ENCODE measurements around the gene SLC9C1. TPM values are rescaled to one million over a fixed set of nuclear protein-coding genes. Genes with fewer than 3 reads are reported as not detected.

The SLC9C1 gene
- total and polyA plus RNA-seq, 9 of the 15 experiments (the other 6 are each of a cell fraction or from before 2014, with no cell fraction given): not detected

DNA sequence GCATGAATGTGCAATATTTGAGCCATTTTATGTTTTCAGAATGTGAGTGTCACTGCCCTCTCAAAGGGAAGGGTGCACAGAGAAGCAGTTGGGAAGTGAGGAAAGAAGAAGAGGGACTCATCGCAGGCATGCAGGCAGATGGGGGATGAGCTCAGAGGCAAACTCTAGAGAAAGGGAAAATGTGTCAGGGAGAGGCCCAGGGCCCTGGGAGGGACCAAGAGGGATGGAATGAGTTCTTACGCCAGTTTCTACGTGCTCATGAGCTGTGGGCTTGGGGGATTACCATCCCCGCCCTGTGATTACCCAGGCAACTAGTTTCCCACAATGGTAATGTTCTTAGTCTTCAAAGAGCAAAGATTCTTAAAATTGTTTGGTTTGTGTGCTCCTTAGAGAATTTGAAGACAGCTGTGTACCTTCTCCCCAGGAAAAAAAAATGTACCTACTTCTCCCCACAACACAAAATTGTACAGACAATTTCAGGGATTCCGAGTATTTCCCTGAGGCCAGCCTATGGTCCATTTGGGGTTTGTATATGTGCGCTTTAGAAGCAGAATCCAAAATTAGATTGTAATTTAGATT, 178.8 kb downstream of the SLC9C1 start (continued):
- TF ChIP-seq, protein P1, sequence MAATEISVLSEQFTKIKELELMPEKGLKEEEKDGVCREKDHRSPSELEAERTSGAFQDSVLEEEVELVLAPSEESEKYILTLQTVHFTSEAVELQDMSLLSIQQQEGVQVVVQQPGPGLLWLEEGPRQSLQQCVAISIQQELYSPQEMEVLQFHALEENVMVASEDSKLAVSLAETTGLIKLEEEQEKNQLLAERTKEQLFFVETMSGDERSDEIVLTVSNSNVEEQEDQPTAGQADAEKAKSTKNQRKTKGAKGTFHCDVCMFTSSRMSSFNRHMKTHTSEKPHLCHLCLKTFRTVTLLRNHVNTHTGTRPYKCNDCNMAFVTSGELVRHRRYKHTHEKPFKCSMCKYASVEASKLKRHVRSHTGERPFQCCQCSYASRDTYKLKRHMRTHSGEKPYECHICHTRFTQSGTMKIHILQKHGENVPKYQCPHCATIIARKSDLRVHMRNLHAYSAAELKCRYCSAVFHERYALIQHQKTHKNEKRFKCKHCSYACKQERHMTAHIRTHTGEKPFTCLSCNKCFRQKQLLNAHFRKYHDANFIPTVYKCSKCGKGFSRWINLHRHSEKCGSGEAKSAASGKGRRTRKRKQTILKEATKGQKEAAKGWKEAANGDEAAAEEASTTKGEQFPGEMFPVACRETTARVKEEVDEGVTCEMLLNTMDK (IDR thresholded peaks at IDR 0.05; ENCODE audit: borderline replicate concordance, insufficient read depth, low read depth, low read length, poor library complexity, severe bottlenecking): no peak
- no peak for TF ChIP-seq EP400 (IDR thresholded peaks at IDR 0.05)

DNA sequence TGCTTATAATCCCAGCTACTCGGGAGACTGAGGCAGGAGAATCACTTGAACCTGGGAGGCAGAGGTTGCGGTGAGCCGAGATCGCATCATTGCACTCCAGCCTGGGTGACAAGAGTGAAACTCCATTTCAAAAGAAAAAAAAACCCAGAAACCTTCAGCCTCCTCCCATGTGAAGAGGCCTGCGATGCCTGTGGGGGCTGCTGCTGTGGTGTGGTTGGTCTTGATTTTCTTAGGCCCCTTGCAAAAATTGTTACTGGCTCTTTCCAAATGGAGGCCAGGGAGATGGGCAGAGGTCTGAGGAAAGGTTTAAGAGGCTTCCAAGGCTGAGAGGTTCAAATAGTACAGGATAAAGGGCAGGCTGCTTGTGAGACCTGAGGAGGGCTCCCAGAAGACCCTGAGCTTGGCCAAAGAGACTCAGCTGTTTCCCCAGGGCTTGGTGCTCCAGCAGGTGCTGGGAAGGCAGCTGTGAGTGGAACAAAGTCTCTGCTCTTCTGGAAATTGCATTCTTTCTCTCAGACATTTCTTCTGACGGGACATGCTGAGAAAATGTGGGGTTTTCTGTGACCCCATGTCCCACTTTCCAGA, 179.3 kb downstream of the SLC9C1 start:
- H2AFZ ChIP-seq (ENCODE audit: low read depth, low read length): no peak overlapping the region
- no peaks in the 10 kb centered on the region for H3K9me1 ChIP-seq (ENCODE audit: control insufficient read depth, insufficient read depth, low read length)
- H3K9ac ChIP-seq (ENCODE audit: insufficient read depth in 1 of 2, low read depth in 2 of 2, low read length in 2 of 2): no peak overlapping the region
- no peaks in the 10 kb centered on the region for H3K27me3 ChIP-seq (ENCODE audit: control insufficient read depth in 2 of 2, insufficient read depth in 2 of 2, low read length in 2 of 2)
- H3K4me1 ChIP-seq (replicated peaks in 1 of 2; ENCODE audit: control insufficient read depth in 2 of 2, insufficient read depth in 2 of 2, low read length in 2 of 2): no peaks in the 10 kb centered on the region
- BruUV-seq (replicated peaks): no TSS peak
- FAIRE-seq (no peak), DNase-seq (ENCODE audit: extremely low read depth in 1 of 4, low spot score in 3 of 4) (no peak), ATAC-seq (no peak)
- POLR2A ChIA-PET: no interaction called here
- H3K9me3 ChIP-seq (replicated peaks; ENCODE audit: control insufficient read depth, insufficient read depth, low read depth, low read length): no peaks in the 10 kb centered on the region
- H4K20me1 ChIP-seq (replicated peaks; ENCODE audit: control insufficient read depth, insufficient read depth, low read length): no peaks in the 10 kb centered on the region
- TF ChIP-seq ZBTB17 (CRISPR knock-in tag; IDR thresholded peaks at IDR 0.05) (no peak), RUNX1 (IDR thresholded peaks at IDR 0.05; ENCODE audit: low read depth) (no peak), ZNF75A (CRISPR knock-in tag; IDR thresholded peaks at IDR 0.05) (no peak), SRSF1 (IDR thresholded peaks at IDR 0.05; ENCODE audit: low read depth, low read length) (no peak)
- TF ChIP-seq, protein P2, sequence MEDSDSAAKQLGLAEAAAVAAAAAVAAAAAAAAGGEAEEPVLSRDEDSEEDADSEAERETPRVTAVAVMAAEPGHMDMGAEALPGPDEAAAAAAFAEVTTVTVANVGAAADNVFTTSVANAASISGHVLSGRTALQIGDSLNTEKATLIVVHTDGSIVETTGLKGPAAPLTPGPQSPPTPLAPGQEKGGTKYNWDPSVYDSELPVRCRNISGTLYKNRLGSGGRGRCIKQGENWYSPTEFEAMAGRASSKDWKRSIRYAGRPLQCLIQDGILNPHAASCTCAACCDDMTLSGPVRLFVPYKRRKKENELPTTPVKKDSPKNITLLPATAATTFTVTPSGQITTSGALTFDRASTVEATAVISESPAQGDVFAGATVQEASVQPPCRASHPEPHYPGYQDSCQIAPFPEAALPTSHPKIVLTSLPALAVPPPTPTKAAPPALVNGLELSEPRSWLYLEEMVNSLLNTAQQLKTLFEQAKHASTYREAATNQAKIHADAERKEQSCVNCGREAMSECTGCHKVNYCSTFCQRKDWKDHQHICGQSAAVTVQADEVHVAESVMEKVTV (CRISPR knock-in tag; IDR thresholded peaks at IDR 0.05): no peak
- TF ChIP-seq, protein P3, sequence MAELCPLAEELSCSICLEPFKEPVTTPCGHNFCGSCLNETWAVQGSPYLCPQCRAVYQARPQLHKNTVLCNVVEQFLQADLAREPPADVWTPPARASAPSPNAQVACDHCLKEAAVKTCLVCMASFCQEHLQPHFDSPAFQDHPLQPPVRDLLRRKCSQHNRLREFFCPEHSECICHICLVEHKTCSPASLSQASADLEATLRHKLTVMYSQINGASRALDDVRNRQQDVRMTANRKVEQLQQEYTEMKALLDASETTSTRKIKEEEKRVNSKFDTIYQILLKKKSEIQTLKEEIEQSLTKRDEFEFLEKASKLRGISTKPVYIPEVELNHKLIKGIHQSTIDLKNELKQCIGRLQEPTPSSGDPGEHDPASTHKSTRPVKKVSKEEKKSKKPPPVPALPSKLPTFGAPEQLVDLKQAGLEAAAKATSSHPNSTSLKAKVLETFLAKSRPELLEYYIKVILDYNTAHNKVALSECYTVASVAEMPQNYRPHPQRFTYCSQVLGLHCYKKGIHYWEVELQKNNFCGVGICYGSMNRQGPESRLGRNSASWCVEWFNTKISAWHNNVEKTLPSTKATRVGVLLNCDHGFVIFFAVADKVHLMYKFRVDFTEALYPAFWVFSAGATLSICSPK (IDR thresholded peaks at IDR 0.05; ENCODE audit: borderline replicate concordance): no peak
- no peak overlapping the region for H3K27ac ChIP-seq (ENCODE audit: extremely low read depth, low read depth, low read length)
- WGBS (ENCODE audit: insufficient coverage, low coverage, missing lambda C conversion rate): 40% methylated on average over 1 of the region's 6 CpGs
- CTCF ChIA-PET (ENCODE audit: low intra/inter-chr PET ratio): no interaction called here
- in situ Hi-C loops (cut with MboI) (loop anchor here (25.0 kb wide), 1 partner anchor 398 kb away; no protein-coding TSS in a partner anchor), intact Hi-C loops (cut with micrococcal nuclease) (loop anchor here (5.0 kb wide), 2 partner anchors 323 to 403 kb away; no protein-coding TSS in a partner anchor)
- 0 out of 3 replicates have a peak, but pooled peaks cover 2% of the 10 kb centered on the region for H3K36me3 ChIP-seq (ENCODE audit: control insufficient read depth, insufficient read depth, low read length)
- H3K4me3 ChIP-seq: no peak overlapping the region
- no peaks in the 10 kb centered on the region for H3K79me2 ChIP-seq (ENCODE audit: control insufficient read depth, insufficient read depth, low read length)
- no peak overlapping the region for H3K4me2 ChIP-seq (ENCODE audit: insufficient read depth, low read length)
